MM.1S (cell line): ENCODE measurements around the gene ZMYM1.

Source experiments
- CTCF ChIP-seq: fragments of 300-600 bp; sonication (generic); IDR thresholded peaks from 2 replicates; pipeline ENCODE4 v1.5.1; 2016; ENCODE audit warnings: antibody characterized with exemption, low read length, mixed read lengths
- EZH2 ChIP-seq: fragments of 300-600 bp; sonication (generic); optimal IDR thresholded peaks from 2 replicates; pipeline ENCODE3; 2017; ENCODE audit warnings: low read depth, mild to moderate bottlenecking, antibody characterized with exemption, low read length, mixed read lengths
- EZH2phosphoT487 ChIP-seq: fragments of 300-600 bp; sonication (generic); IDR thresholded peaks from 2 replicates; pipeline ENCODE4 v1.6.1; 2018; ENCODE audit warnings: antibody characterized with exemption, low read length

- TF ChIP-seq EZH2 (no peak), CTCF (no peak), EZH2phosphoT487 (no peak)
Measured at GRCh38 chr1:35115459-35116383, 36.5 kb downstream of the ZMYM1 start.
